LHCN-M2 (cell line): ENCODE measurements around the gene RSPH6A. TPM values are rescaled to one million over a fixed set of nuclear protein-coding genes. Genes with fewer than 3 reads are reported as not detected.
"Not testable (repeated sequence)": the region's sequence is repeated elsewhere in the genome, so short reads cannot be mapped to it uniquely, and the experiment has no call there.

Source experiments
- DNase-seq: peaks from one replicate; pipeline ENCODE4 v3.0.0-alpha.2; 2012; ENCODE audit warnings: low read depth
- total RNA-seq: library from RNA; depleted of rRNA; stranded (reverse); fragments of >200 nt; gene quantifications from 2 replicates; pipeline ENCODE4 v1.2.3, GENCODE V29; 2014

RSPH6A gene
- total RNA-seq, 1 experiment from 2014 or later = 0.11 TPM

DNA sequence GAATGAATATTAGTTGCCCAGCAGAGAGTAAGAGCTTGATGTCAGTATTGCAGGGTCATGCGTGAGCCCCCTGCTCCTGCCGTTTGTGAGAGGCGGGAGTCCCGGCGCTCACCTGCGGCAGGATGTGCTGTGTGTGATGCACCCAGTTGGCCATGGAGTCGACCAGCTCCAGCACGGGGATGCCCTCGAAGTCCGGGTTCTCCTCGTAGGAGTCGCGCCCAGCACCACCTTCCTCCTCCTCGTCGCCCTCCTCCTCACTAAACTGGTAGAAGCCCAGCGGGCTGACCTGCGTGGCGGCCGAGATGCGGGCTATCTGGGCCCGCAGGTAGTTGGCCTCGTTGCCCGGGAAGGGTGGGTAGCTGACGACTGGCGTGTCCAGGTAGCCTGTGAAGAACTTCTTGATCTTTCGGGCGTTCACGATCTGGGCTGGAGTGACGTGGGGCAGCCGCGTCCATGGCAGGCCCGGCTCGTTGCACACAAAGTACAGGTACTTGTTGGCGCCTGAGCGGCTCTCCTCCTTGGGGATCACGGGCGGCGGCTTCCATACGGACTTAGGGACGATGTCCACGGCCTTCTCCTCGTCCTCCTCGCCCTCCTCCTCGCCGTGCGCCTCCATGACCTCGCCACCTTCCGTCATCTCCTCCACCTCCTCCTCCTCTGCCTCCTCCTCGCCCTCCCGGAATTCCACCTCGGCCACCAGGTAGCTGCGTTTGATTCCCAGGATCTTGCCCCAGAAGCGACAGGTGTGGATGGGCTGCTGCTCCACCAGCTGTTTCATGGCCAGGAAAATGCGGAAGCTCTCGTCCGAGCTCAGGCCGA is 10.8 kb downstream of the RSPH6A start:
- no peak for DNase-seq

DNA sequence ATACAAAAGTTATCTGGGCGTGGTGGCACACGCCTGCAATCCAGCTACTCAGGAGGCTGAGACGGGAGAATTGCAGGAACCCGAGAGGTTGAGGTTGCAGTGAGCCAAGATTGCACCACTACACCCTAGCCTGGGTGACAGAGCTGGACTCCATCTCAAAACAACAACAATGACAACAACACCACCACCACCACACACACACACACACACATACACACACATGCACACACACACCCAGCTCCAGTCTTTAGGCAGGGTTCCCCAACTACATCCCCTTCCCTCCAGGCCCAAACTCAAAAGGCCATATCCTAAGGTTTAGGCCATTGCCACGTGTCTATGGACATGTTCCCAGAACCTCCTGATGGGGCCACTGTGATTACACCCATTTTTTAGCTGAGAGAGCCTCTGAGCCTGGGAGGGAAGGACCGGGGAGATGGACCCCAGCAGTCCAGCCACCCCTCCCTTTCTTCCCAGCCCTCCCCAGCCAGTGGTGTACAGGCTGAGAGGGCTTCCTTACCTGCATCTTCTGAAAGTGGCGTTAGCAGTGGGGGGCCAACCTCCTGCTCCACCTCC is 13.4 kb downstream of the RSPH6A start:
- DNase-seq = no peak

DNA sequence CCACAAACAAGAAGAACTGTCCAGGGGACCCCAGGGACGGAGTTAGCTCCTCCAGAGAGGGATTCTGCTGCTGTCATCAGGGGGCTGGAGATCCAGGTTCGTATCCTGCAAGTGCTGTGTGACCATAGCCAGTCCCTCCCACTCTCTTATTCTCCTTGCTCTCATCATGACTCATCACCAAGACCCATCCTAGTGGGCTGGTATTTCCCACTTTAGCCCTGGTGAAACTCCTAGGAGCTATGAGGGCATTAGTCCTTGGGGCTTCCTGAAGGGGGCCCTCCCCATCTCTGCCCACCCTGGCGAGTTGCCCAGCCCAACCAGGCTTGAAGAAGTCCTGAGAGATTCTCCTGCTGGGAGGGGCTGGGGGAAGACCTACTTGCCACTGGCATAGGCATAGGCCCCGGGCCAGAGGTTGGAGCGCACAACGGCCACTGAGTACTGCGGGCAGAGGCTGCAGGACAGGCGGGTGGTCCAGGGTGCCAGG is 15.0 kb downstream of the RSPH6A start:
- peak; percentile 64 for DNase-seq

DNA sequence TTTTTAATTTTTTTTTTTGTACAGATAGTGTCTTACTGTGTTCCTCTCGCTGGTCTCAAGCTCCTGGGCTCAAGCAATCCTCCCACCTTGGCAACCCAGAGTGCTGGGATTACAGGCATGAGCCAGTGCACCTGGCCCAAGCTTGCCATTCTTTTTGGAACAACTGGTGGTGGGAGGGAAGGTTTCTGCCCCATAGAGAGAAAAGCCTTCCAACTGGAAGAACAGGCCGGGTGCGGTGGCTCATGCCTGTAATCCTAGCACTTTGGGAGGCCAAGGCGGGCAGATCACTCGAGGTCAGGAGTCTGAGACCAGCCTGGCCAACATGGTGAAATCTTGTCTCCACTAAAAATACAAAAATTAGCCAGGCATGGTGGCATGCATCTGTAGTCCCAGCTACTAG is 15.6 kb downstream of the RSPH6A start:
- DNase-seq = not testable (repeated sequence)

DNA sequence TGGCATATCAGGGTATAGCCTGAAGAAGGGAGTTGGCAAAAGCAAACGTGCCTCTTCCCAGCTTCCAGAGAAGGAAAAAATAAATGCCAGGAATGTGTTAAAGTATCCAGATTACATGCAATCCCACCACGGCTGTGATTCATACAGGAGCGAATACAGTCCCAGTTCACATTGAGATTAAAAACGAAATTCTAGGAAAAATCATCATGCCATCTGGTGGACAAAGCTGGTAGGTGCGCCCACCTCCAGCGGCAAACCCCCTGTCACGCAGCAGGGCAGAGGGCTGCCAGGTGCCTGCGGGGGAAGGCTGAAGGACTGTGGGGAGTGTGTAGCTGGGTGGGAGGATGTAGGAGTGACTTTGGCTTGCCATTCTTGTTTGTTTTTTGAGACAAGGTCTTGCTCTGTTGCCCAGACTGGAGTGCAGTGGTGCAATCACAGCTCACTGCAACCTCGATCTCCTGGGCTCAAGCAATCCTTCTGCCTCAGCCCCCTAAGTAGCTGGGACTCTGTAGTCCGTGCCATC is 16.1 kb downstream of the RSPH6A start:
- DNase-seq = peak; percentile 85

DNA sequence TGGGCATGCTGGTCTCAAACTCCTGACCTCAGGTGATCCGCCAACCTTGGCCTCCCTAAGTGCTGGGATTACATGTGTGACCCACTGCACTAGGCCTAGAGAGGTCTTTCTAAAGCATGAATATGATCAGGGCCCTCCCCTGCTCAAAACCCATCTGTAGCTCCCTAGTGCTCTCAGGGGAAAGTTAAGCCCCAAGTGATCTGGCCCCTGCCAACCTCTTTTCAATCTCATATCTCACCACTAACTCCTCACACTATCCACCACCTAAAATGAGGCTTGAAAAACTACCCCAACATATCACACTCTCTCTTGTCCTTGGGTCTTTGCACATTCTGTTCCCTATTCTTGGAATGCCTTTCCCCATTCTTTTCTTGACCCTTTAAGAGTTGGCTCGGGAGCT is 20.5 kb downstream of the RSPH6A start:
- no peak for DNase-seq

DNA sequence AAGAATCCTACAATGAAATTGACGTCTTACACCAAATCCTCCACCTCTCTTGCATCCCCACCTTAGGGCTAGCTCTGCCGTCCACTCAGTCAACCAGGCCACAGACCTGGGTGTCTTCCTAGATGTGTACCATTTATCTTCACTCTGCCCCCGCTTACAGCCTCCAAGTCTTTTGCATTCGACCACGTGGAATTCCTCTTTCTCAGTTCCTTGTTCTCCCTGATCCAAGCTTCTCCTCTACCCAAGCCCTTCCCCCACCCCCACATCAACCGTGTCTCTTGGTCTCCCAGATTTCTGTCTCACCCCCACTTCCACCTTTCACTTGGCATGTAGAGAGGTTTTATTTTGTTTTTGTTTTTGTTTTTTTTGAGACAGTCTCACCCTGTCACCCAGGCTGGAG is 21.2 kb downstream of the RSPH6A start:
- no peak for DNase-seq

DNA sequence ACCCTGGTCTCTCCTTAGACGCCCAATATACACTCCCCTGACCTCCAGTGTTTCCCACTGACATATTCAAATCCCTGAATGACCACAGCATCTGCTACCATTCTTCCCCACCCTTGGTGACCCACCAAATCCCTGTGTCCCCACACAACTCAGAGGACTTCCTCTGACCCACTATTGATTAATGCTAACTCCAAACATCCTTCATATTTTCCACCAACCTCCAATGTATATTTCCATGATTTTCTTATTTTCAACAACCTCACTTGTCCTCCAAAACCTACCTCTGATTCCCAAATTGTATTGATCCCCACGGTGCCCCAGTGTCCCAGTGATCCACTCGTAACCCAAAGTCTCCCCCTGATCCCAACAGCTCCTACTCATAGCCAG is 21.9 kb downstream of the RSPH6A start:
- no peak for DNase-seq

DNA sequence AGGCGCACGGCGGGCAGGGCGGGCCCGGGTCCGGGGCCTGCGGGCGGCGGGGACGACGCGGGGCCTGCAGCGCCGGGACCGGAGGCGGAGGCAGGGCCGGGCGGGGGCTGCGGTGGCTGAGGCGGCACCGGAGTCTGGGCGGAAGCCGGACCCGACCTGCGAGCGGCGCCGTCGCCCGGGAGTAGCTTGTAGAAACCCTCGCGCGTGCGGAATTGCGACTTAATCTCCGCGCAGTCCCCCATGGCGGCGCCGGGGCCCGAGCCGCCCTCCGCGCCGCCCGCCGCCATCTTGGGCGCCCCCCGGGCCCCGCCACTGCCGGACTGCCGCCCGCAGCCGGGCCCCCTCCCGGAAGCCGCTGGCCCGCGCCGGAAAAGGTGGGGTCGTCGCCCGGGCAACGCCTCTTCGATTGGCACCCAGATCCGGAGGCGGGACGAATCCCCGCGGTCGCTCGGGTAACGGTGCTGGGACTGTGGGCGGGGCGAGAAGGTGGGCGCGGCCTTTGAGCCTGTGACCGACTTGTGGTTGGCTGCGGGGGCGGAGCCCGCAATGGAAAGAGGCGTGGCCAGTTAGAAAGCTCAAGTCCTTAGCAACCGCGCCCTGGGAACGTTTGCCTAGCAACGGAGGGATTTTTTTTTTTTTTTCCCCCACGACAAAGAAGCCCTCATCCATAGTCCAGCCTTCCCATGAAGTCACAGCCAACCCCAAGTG is 22.5 kb downstream of the RSPH6A start, which contains the start of gene DMWD:
TSS of gene DMWD (minus strand) at position 376 of the 708 bp plus-strand sequence. CDS start at position 287, 89 bp downstream.
- peak; percentile 97 for DNase-seq

DNA sequence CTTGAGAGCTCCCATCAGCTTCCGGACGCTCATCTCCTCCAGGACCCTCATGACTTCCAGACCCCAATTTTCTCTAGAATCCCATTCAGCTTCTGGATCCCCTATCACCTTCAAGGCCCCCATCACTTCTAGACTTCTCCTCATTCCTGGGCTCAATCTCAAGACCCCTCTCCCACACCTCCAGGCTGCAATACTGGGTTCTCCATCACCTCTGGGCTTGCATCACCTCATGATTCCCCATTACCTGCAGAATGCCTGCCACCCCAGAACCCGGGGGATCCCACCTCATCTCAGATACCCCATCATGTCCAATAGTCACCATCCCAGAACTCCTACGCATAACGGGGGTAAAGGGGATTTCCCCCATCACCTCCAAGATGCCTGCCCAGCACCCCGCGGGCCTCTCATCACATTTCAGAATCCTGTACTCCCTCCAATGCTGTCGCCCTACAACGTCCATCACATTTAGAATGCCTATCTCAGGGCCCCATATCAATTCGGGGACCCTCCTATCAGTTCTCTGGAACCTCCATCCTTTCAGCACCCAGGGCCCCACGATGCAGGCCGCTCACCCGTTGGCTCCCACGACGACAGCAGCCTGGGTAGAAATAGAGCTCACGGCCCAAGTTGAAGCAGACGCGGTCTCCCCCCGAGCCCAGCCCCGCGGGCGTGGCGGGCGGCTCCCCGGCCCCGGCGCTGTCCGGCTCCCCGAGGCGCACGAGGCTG is 23.2 kb downstream of the RSPH6A start:
- no peak for DNase-seq

DNA sequence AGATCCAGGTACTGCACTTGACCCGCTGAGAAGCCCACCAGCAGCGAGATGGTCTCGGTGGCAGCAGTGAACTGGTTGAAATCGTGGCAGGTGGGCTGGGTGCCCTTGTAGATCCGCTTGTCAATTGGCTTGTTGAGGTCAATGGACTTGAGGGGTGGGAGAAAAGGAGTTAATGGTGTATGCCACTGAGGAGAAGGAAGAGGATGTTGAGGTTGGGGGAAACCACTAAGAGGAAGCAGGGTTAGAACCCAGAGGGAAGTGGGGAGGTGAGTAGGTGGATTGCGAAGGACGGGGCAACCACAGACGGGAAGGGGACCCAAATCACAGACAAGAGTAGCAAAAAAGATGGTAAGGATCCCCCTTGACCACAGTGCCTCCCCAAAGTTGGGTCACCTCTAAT is 24.2 kb downstream of the RSPH6A start:
- DNase-seq = no peak

DNA sequence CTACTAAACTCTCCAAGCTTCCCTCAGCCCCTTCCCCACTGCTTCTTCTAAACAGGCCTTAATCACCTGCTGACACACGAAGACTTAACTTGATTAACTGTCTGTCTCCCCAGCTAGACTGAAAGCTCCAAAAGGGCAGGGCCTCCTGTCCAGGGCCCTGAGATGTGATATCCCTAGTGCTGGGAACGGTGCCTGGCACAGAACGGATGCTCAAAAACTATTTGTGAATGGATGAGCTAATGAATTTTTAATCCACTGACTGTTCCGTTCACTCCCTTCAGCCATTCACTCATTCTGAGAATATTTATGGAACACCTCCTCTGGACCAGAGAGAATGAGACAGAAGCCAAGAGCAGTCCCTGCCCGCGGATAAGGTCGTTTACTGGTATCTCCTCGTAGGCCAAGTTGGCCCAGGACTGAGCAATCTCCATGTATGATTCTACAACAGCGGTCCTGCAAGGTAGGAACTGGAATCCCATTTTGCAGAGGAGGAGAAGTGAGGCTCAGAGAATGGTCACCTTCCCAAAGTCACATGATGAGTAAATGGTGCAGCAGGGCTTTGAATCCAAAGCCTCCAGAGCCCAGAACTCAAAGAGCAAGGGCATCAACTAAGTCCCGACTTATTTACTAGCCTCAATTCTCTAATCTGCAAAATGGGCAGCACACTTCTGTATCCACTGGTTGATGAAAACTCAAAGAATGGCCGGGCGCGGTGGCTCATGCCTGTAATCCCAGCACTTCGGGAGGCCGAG is 25.9 kb downstream of the RSPH6A start:
- DNase-seq = no peak

DNA sequence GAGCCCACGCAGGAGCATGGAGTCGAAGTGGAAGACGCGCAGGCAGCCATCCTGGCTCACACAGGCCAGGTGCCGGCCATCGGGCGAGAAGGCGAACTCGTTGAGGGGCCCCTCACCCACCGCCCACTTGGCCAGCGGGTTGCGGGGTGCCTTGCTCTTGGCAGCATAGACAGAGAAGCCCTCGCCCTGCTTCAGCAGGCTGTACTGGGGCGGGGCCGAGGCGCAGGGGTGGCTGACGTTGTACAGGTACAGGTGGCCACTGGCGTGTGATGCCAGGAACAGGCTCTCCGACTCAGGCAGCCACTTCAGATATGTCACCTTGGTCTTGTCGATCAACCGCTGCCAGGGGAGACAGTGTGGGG is 28.6 kb downstream of the RSPH6A start:
- no peak for DNase-seq

DNA sequence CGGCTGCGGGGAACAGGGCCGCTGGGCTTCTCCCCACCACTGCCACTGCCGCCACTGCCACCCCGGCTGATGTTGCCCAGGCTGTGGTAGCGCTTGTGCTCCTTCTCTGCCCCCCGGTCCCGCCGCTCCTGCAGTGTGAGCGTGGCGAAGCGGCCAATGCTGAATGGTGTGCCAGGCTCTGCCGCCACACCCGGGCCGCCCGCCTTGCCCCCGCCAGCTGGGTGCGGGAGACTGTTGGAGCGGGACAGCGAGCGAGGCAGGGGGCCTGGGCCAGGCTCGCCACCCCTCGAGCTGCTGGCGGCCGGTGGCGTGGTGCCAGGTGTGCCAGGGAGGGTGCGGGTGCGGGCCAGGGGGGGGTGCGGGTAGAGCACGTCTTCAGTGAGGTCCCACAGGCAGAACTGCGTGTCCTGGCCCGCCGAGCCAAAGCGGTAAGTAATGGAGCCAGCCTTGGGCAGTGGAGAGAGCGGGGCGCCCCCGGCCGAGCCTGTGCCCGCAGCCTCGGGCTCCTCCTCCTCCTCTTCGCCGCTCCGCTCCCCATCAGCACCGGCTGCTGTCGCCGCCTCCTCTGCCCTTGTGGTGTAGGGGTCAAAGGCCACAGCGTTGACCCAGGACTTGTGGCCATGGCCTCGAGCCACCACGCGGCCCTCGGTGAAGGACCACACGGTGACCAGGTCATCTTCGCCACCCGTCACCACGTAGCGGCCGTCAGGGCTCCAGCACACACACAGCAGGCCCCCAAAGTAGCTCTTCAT is 29.2 kb downstream of the RSPH6A start:
- DNase-seq = no peak

DNA sequence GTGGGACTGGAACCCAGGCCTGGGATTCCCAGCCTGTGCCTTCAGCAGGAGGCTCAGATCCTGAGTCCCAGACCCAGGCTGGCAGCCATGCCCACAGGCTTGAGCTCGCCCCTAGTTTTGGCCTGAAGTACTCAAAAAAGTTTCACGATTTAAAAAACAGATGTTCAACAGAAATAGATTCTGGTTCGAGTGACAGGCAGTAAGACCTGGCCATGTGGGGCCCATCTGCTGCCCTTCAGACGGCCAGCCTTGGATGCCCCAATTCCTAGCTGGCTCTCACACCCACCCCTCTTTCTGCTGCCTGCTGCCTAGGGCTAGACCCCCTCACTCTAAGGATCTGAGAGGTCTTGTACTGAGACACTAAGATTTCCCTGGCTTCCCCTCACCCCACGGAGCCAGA is 30.0 kb downstream of the RSPH6A start:
- no peak for DNase-seq

DNA sequence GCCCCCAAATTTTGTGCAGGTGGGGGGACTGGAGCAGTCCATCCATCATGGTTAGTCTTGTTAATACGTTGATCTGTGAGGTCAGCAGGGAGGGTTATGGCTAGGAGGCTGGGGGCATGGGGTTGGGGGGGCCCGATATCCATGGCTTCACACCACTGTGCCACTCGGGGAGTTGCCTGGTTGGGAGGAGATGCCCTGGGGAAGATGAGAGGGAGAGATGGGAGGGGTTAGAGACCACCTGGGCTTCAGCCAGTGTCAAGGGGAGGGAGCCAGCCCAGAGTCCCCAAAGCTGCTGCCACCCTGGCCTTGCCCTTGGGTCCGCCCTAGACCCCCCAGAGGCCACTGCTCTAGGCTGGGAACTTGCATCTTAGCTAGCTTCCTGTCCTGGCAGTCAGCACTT is 31.0 kb downstream of the RSPH6A start:
- DNase-seq = no peak

DNA sequence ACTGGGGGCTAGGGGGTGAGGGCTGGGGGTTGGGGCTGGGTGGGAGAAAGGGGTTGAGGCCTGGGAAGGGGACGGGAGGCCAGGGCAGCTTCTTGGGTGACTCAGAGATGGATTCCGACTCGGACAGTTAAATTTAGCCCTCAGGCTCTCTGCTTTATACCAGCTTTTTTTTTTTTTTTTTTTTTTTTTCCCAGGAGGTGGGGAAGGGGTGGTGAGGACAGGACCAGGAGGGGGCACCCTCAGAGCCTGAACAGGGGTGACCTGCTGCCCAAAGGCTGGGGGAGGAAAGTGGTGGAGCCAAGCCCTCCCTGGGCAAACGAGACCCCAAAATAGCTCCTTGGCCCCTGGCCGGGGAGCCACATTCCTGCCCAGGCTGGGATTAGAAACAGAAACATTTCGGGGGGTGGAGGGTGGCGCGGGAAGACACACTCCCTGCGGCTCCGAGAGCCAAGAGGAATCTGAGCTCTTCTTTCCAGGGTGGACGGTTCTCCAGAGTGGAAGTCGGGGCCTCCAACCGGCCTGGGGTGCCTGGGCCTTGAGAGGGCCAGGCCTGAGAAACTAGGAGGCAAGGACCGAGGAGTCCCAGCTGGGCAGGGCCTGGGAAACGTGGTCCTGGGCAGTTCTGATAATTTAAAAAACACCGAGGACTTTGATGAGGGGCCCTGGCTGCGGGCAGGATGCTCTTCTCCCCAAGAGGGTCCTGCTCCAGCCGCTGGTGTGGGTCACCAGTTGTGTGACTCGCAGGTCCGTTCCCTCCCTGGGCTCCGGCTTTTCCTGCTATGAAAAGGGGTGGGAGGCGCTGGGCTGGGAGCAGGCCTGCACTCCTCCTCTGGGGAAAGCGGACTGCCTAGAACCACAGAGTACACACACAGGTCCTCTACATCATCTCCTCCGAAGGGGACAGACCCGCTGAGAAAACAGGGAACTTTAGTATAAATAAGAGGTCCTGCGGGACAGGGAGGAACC is 32.0 kb downstream of the RSPH6A start:
- DNase-seq = peak; percentile 84

DNA sequence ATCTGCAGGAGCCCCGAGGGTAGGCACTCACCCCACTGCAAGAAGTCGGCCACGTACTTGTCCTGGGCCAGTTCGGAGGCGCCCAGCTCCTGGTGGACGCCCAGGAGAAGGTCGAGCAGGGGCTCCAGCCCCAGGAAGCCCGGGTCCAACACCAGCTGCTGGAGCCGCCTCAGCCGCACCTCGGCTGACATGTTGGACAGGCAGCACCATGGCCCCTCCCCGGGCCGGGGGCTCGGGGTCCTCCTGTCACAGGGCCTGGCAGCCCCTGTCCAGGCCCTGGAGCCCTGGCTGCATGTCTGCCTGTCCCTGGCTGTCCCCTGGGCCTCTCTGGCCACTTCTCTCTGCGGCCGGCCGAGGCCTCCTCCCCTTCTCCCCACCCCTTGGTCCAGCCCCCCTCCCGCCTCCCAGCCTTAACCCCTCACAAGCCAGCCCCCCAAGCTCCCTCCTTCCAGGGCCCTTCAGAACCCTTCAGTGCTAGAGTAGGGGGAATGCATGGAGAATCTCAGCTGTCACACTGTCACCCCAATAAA is 32.9 kb downstream of the RSPH6A start, which contains the start of gene DMPK:
TSS of gene DMPK (minus strand) at position 329 of the 530 bp plus-strand sequence. CDS start at position 191, 138 bp downstream.
- DNase-seq = no peak
